Frontal cortex (tissue), 4 donors: Measurements from ENCODE around the gene AFF1. TPM values are rescaled to one million over a fixed set of nuclear protein-coding genes. Genes with fewer than 3 reads are reported as not detected.
"Not testable (repeated sequence)": the region's sequence is repeated elsewhere in the genome, so short reads cannot be mapped to it uniquely, and the experiment has no call there.

Experiments used
- DNase-seq, 2 donors: peaks; one replicate each; pipeline ENCODE4 v3.0.0; 2012; ENCODE audit warnings: low spot score in 2 of 2
- FAIRE-seq: peaks from 2 replicates; lab custom pipeline; 2012; peaks lifted over from hg19 to GRCh38; lab: Jason Lieb, UNC
- total RNA-seq: library from RNA; depleted of rRNA; stranded (reverse); fragments of >200 nt; gene quantifications from one replicate; pipeline ENCODE4 v1.2.3, GENCODE V29; 2014
- donor health status: control.
- donor health status: control.
- donor health status: control.

Gene AFF1
- total RNA-seq, 1 donor from 2014 or later = 2.9 TPM

- FAIRE-seq = no peak
- no peak for DNase-seq
Observed at GRCh38 chr4:87118826-87119225, 184.0 kb downstream of the AFF1 start.

- no peak for FAIRE-seq
- no peak for DNase-seq
Observed at GRCh38 chr4:87120010-87120409, 185.2 kb downstream of the AFF1 start.

- DNase-seq = no peak
- no peak for FAIRE-seq
Observed at GRCh38 chr4:87120411-87121162, 185.8 kb downstream of the AFF1 start.

GRCh38 chr4:87121341-87122065 is 186.7 kb downstream of the AFF1 start:
- DNase-seq = no peak
- FAIRE-seq = no peak

- DNase-seq (no peak), FAIRE-seq (no peak)
Observed at GRCh38 chr4:87122252-87122651, 187.4 kb downstream of the AFF1 start.

GRCh38 chr4:87126056-87126455 is 191.2 kb downstream of the AFF1 start:
- DNase-seq = no peak
- no peak for FAIRE-seq

- FAIRE-seq (no peak), DNase-seq (no peak)
Observed at GRCh38 chr4:87128006-87128705, 193.3 kb downstream of the AFF1 start.

GRCh38 chr4:87129681-87130080 is 194.9 kb downstream of the AFF1 start:
- no peak for DNase-seq
- FAIRE-seq = no peak

- FAIRE-seq = no peak
- DNase-seq = no peak
Observed at GRCh38 chr4:87130985-87131703, 196.3 kb downstream of the AFF1 start.

GRCh38 chr4:87132035-87132434 is 197.2 kb downstream of the AFF1 start:
- no peak for DNase-seq
- FAIRE-seq = no peak

GRCh38 chr4:87133183-87133582 is 198.4 kb downstream of the AFF1 start:
- DNase-seq (no peak), FAIRE-seq (no peak)

- FAIRE-seq (no peak), DNase-seq (no peak)
Observed at GRCh38 chr4:87134122-87134521, 199.3 kb downstream of the AFF1 start.

GRCh38 chr4:87141428-87141827 is 206.6 kb downstream of the AFF1 start:
- DNase-seq (no peak), FAIRE-seq (no peak)

GRCh38 chr4:87144356-87144755 is 209.5 kb downstream of the AFF1 start:
- FAIRE-seq (no peak), DNase-seq (no peak)

- not testable (repeated sequence) for FAIRE-seq, DNase-seq
Observed at GRCh38 chr4:87145934-87146333, 211.1 kb downstream of the AFF1 start.

- FAIRE-seq = no peak
- no peak for DNase-seq
Observed at GRCh38 chr4:87147116-87147515, 212.3 kb downstream of the AFF1 start.

- DNase-seq (peak; percentile 24 to 49), FAIRE-seq (peak; percentile 67)
Observed at GRCh38 chr4:87150498-87151261, 215.9 kb downstream of the AFF1 start.

- FAIRE-seq (no peak), DNase-seq (no peak)
Observed at GRCh38 chr4:87151730-87152129, 216.9 kb downstream of the AFF1 start.

GRCh38 chr4:87152310-87153041 is 217.7 kb downstream of the AFF1 start:
- DNase-seq (no peak), FAIRE-seq (no peak)
